Activated CD4-positive, CD25-positive, alpha-beta regulatory T cell treated with anti-CD3 and anti-CD28 coated beads, Interleukin-2, amount 50 U/mL, for 72 hours (primary cell): ENCODE data around the gene DRAXIN.

ENCODE experiments used
- DNase-seq: peaks from one replicate; pipeline ENCODE4 v3.0.0; 2021

The DRAXIN gene

DNA sequence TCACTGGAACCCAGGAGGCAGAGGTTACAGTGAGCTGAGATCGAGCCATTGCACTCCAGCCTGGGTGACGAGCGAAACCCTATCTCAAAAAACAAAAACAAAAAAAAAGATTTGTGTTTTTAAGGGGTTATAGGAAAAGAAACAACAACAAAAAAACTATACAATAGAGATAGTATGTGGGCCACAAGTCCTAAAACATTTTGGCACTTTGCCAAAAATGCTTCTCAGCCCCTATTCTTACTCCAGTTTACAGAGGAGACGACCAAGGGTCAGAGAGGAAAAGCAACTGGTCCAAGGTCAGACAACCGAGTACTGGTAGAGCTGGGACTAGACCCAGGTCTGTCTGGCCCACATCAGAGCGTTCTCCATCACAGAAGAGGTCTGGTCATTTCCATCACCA lies 33.9 kb upstream of the DRAXIN start:
- DNase-seq: no peak

- DNase-seq: no peak
These were observed 33.0 kb upstream of the DRAXIN start for GRCh38 chr1:11658542-11658941.

- DNase-seq: no peak
These were observed 31.8 kb upstream of the DRAXIN start for GRCh38 chr1:11659748-11660147.

DNA sequence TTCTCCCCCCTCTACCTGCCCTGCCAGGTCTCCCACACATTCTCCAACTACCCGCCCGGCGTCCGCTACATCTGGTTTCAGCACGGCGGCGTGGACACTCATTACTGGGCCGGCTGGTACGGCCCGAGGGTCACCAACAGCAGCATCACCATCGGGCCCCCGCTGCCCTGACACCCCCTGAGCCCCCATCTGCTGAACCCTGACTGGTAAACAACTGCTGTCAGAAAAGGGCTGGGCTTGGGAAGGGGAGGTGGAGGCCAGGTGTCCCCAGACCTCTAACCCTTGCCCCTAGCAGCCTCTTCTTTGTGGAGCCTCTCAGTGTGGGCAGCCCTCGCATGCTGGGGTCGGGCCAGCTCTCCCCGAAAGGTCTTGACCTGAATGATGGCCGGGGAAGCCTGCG lies 30.4 kb upstream of the DRAXIN start:
- no peak for DNase-seq

DNA sequence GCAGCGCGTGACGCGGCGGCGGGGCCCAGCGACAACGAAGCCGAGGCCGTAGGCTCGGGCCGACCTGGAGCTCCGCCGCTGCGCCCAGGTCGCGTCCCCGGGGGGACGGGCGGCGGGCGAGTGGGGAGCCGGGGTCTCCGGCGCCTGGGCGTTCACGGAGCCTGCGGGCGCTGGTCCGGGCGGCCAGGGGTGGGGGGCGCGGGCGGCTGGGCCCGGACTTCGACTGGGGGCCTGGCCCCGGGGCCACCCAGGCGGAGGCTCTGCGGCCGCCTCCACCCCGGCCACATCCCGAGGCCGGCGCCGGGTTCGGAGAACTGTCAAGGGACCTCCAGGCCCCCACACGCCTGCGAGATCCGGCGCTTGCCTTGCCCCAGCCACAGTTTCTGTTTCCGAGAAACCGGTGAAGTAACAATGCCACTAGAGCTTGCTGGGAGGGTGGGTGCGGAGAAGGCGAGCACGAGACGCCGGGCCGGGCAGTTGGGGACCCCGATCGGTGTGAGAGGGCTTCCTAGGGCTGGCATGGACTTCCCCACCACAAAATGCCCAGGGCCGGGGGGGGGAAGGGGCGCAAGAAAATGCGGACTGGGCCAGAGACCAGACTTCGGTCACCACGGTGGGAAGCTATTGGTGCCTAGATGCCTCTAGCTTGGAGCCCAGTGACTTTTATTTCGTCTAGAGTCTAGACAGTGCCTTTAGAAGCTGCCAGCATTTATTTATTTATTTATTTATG lies 27.0 kb upstream of the DRAXIN start:
- peak; percentile 62 for DNase-seq

GRCh38 chr1:11668516-11668915 lies 23.0 kb upstream of the DRAXIN start:
- no peak for DNase-seq

GRCh38 chr1:11670747-11671146 lies 20.8 kb upstream of the DRAXIN start:
- no peak for DNase-seq

- no peak for DNase-seq
These were observed 20.3 kb upstream of the DRAXIN start for GRCh38 chr1:11671205-11671543.

- no peak for DNase-seq
These were observed 19.8 kb upstream of the DRAXIN start for GRCh38 chr1:11671544-11672286.

DNA sequence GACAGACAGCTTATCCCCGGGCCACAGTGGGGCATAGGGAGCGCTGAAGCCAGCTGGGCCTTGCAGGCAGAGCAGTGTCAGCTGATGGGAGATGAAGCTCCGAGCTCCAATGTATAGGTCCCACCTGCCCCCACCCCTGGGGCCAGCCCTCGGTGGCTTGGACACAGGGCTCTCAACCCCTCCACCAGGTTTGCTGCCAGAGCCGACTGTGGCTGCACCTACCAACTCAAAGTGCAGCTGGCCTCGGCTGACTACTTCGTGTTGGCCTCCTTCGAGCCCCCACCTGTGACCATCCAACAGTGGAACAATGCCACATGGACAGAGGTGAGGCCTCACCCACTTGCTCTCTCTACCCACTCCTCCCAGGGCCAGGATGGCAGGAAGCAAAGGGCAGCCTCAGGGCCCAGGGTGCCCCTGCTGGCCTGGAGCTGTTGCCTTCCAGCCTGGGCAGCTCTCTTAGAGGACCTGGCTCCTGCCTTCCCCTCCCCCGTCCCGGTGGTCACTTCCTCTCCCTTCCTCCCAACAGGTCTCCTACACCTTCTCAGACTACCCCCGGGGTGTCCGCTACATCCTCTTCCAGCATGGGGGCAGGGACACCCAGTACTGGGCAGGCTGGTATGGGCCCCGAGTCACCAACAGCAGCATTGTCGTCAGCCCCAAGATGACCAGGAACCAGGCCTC lies 18.3 kb upstream of the DRAXIN start:
- no peak for DNase-seq

DNA sequence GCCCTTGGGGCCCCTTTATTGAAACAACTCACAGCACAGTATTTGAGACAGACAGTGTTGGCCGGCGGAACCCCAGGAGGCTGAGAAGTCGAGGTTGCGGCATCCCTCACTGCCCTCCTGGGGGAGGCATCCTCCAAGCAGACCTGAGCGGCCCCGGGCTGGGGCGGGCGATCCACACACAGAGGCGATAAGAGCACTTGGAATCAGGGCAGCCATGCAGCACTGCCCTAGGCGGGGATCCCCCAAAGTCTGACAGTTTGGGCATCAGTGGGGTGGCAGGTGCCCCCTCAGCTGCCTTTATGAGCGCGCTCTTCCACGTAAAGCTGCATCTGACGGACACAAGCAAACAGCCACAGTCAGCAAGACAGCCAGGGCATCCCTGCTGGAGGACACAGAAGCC lies 17.0 kb upstream of the DRAXIN start:
- DNase-seq: no peak

DNA sequence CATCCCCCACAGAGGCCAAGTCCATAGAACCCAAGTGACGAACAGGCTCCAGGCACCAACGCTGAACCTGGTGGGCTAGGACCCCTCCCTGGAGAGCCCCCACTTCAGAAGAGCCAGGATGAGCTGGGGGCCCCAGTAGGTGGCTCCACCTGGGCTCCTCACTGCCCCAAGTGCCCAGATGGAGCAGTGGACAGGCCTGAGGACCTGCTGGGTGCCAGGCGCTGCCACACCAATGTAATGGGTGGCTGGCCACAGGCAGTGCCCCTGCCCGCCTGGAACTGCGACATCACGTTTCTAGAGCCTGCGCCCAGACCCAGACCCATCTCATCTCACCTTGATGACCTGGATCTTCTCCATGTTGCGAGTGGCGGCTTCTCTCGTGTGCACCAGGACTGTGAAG lies 16.2 kb upstream of the DRAXIN start:
- DNase-seq: no peak

- no peak for DNase-seq
These were observed 15.0 kb upstream of the DRAXIN start for GRCh38 chr1:11676386-11677103.

- no peak for DNase-seq
These were observed 13.1 kb upstream of the DRAXIN start for GRCh38 chr1:11678442-11678841.

DNA sequence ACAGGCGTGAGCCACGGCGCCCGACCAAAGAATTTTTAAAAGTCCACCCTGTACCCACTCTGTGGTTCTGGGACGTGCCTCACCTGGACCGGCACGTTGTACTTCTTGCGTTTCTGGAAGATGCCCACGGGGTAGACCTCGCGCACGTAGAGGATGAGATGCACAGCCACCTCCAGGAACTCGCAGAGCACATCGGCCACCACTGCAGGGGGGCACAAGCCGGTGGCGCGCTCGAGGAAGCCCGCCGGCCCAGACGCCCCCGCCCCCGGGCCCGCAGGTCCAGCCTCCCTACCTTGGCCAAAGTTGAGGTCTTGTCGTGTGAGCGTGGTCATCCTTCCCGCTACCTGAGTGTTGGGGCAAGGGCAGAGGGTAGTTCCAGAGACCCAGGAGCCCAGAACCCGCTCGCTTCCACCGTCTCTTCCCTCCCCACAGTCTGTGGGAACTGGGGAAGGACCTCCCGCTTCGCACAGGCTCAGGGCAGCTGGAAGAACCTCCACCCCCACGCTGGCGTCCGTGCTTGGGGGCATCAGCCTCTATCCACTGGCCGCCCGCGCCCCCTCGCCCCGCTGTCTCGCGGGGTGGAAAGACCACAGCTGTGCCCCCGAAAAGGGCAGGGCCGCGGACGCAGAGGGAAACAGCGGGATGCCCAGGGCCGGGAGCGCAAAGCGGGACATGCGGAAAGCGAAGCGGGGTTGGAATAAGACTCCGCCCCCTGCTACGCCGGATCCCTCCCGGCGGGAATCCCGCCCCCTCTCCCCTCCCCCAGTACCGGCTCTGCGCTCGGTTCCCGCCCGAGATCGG lies 11.0 kb upstream of the DRAXIN start:
- DNase-seq: no peak

DNA sequence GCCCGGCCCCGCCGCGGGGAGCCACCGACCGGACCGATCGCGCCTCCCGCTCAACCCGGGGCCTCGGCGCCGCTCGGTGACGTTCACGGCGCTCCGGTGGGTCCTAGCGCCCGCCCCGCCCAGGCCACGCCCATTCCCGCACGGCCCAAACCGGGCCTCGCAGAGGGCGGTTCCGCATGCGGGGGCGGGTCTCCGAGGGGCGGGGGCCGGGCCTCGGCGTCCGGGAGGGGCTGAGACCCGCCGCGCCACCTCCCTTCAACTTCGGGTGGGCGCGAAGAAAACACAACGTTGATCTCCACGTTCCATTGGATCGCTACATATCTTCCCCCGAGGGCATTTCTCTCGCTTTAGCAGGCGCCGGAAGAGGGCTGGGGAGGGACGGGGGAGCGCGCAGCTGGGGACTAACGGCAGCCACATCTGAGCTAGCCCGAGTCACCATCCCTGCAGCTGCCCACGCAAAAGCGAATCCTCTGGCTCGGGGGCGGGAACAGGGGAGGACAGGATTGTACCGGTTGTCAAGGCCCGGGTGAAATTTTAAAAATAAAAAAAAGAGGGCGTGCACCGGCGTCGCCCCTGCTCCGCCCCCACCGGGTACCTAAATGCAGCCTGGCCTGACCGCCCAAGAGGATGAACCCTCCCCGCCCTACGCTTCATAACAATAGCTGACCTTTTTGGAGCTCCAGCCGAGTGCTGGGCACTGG lies 10.3 kb upstream of the DRAXIN start, which contains the start of gene MAD2L2:
Gene MAD2L2 (minus strand): TSS at position 78 of the 701 bp plus-strand sequence. CDS start 547 bp downstream, outside the sequence.
- peak; percentile 92 for DNase-seq

- DNase-seq: no peak
These were observed 9.2 kb upstream of the DRAXIN start for GRCh38 chr1:11682287-11682771.

GRCh38 chr1:11682799-11683198 lies 8.7 kb upstream of the DRAXIN start:
- DNase-seq: no peak

GRCh38 chr1:11684070-11684469 lies 7.4 kb upstream of the DRAXIN start:
- DNase-seq: no peak

DNA sequence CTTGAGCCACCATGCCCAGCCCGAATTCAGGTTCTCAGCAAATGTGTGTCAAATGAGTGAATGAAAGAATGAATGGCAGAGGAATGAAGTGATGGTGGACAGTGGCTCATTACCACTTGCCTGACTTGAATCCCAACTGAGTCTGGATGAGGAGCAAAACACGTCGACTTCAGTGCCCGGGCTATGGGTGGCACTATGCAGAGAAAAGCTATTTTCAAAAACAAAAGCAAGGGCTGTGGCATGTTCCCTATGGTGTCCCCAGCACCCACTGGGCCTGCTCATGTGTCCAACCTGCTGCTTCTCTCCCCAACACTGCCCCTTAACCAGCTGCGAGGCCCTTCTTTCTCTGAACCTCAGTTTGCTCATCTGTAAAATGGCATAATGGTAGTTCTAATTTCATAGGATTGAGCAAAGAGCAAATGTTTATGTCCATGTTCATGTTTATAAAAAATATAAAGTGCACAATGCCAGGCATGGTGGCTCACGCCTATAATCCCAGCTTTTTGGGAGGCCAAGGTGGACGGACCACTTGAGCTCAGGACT lies 6.2 kb upstream of the DRAXIN start:
- DNase-seq: no peak

GRCh38 chr1:11688506-11688905 lies 3.0 kb upstream of the DRAXIN start:
- no peak for DNase-seq
